HG03432 (cell line): ENCODE measurements around the gene HCN2.
A peak's percentile ranks its signal among the peaks of the same experiment; 100 is the strongest.

Source experiments
- ATAC-seq: cut with Tn5 transposase; IDR thresholded peaks from one replicate; pipeline ENCODE4 v1.9.1; 2021; ENCODE audit warnings: mild to moderate bottlenecking, moderate library complexity; ENCODE audit not compliant: unreplicated experiment

The HCN2 gene

DNA sequence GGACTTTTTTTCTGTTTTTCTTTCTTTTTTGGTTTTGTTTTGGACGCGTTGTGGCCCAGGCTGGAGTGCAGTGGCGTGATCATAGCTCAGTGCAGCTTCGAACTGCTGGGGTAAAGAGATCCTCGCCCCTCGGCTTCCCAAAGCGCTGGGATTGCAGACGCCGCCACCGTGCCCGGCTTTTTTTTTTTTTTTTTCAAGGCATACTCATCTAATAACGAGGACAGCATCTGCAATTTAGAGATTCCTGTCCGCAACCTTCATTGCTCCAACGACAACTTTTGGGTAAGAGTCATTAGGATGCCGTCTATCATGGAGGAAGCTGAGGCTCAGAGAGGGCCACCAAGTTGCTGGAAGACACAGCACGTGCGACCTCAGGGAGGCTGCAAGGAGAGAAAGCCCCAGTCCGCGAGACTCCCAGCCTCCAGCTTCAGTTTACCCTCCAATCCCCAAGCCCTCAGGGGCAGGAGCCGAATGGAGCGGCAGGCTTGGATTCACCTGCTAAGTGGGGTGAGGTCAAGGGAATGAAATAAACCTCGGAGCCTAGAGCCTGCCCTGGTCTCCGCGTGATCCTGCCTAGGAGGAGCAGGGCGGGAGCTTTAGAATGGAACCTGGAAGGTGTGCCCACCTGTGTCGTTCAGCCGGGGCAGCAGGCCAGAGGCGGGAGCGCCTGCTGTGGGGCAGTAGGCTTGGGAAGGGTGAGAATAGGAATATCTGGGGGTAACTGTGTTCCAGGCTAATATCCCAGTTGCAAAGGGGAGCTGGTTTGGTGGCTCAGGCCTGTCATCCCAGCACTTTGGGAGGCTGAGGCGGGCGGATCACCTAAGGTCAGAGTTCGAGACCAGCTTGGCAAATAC is 44.3 kb downstream of the HCN2 start:
- ATAC-seq, result no peak

DNA sequence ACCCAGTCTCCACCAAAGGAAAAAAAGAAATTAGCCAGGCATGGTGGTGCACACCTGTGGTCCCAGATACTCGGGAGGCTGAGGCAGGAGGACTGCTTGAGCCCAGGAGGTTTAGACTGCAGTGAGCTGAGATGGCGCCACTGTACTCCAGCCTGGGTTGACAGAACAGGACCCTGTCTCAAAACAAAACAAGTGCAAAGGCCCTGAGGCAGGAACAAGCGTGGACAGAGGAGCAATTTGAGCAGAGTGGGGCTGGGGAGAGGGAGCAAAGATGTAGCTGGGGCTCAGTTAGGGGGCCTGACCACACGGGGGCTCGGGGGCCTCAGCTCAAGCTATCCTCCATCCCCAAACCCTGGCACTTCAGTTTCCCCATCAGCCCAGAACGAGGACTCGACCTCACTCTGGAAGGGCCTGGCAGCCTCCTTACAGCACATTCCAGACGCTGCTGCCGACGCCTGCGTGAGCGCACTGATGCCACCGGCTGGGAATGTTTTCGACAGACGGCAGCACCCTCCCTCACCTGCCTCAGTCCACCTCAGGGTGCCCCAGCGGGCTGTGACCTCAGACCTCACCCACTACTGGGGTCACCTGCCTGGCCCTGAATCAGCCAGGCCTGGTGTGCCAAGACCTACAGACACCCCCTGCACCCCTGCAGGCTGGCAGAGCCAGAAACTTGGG is 45.4 kb downstream of the HCN2 start:
- ATAC-seq, result no peak

DNA sequence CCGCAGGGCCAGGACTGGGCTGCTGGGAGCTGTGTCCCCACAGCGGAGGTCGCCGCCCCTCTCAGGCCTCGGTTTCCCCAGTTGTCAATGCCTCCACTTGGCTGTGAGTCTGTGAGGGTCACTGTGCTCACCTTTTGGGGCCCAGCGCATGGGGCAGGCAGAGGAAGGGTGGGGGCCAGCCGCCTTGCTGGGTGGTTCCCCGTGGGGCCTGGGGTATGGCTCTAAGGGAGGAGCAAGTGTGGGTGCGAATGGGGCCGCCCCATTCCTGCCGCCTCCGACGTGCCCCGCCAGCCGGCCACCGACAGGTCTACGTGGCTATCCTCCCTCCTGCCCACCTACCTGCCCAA is 49.2 kb downstream of the HCN2 start:
- ATAC-seq, result no peak

DNA sequence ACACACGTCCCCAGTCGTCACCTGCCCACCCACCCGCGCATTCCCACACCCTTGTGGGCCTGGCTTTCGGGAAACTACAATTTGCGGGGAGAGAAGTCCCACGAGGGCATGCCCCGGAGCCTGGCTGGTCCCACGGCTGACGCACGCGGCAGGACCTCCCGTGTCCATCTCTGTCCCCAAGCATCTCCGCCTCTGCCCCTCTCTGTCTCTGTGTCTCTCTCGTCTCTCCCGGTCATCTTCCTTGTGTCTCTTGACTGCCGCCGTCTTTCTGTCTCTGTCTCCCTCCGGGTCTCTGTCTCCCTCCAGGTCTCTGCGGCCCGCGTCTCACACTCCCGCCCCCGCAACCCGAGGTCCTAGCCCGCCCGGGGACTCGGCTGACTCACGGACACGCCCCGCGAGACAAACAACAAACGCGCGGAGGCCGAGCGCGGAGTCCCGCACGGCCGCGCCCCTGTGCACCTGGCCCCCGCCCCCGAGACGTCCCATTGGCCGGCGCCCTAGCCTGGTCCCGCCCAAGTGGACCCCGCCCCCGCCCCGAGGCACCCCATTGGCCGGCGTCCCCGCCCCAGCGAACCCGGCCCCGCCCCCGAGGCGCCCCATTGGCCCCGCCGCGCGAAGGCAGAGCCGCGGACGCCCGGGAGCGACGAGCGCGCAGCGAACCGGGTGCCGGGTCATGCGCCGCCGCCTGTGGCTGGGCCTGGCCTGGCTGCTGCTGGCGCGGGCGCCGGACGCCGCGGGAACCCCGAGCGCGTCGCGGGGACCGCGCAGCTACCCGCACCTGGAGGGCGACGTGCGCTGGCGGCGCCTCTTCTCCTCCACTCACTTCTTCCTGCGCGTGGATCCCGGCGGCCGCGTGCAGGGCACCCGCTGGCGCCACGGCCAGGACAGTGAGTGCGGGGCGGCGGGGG is 49.8 kb downstream of the HCN2 start, which contains the start of gene FGF22:
Gene FGF22, plus strand, starts transcription at position 627 of the 908 bp plus-strand sequence. Its CDS starts 47 bp downstream, at position 674.
- ATAC-seq, result peak; percentile 55

DNA sequence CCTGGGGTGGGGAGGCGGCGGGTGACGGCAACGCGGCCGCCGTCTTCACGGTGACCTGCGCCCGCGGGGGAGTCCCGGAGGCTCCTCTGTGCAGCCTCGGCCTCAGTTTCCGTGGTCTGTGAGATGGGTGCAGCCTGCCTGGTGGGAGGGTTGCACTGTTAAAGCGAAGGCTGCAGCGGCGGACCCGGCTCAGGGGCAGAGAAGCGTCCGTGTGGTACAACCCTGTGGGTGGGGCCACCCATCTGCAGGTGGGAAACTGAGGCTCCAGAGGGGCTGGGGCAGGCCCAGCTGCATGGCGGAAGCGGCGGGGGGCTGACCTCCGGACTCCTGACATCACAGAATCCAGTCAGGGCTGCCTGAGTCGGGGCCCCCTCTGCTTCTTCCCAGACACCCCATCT is 50.5 kb downstream of the HCN2 start:
- ATAC-seq, result no peak

DNA sequence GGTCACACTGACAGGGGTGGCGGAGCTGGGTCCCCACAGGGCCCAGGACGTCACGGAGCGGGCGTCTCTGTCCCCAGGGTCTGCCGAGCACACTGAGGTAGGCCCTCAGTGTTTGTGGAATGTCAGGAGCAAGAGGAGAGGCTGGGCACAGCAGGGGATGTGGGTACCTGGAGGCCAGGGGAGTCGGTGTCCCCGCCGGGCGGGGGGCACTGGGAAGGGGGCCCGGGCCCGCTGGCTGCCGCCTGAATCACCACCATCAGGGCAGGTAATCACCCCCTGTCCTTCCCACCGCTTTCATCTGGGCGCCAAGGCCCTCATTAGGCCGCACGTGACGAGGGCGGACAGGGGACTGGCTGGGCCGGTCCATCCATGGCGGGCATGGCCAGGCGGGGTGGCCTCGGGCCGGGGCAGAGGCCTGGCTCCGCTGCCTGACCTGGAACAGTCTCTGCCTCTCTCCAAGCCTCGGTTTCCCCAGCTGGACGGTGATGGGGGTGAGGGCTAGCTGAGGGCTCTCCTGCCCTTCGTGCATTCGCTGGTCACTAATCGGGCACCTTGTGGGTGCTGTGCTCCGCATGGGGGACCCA is 51.0 kb downstream of the HCN2 start:
- no peak for ATAC-seq

DNA sequence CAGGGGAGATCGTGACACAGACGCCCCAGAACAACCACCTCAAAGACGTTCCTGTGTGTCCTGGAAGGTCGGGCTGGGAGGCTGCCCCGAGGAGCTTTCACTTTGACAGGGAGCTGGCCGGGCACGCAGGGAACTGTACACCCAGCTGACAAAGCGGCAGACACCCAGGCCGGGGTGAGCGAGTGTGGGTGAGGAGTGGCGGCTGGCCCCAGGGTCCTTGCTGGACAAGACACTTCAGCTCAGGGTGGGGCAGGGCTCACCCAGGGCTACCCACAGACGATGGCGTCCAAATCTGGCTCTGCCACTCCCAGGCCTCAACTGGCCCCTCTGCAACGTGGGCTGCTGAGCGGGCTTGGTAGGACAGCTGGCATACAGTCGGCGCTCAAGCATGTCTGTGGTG is 52.0 kb downstream of the HCN2 start:
- ATAC-seq, result no peak

DNA sequence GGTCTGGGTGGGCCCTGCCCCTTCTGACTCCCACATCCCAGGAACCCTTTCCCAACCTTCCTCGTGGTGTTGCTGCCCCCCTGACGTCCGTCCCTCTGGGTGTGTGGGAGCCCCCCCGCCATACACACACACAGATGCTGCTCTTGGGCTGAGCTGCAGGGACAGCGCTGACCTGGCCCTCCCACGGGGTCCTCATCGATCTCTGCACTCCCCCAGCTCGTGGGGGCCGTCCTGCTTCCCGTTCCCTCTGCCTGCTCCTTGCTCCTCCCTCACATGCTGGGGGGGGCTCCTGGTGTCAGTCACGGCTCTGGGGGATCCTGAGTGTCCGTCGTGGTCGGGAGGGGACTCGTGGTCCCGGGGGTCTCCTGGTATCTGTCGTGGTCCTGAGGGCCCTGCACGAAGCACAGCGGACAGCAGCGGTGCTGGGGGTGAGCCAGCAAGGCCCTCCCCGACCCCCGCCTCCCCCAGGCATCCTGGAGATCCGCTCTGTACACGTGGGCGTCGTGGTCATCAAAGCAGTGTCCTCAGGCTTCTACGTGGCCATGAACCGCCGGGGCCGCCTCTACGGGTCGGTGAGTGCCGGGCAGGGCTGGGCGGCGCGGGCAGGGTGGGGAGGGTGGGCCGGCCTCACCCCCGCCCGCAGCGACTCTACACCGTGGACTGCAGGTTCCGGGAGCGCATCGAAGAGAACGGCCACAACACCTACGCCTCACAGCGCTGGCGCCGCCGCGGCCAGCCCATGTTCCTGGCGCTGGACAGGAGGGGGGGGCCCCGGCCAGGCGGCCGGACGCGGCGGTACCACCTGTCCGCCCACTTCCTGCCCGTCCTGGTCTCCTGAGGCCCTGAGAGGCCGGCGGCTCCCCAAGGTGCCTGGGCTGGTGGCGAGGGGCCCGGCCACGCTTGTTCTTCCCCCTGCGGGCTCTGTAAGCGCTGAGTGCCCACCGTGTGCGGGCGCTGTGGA is 53.4 kb downstream of the HCN2 start:
- no peak for ATAC-seq

DNA sequence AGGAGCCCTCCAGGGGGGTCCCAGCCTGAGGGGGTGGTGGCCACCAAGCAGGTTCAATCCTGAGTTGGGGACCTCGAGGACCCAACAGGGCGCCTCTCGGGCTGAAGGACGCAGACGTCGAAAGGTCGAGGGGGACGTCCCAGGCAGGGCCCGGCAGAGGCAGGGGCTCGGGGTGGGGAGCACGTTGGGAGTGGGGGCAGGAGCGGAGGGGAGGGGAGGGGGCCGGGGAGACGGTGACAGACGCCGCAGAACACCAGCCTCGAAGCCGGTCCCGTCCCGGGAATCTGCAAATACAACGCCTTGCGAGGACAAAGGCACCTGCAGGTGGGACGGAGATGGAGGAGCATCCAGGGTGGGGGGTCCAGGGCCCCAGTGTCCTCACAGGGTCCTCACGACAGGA is 54.1 kb downstream of the HCN2 start:
- no peak for ATAC-seq

DNA sequence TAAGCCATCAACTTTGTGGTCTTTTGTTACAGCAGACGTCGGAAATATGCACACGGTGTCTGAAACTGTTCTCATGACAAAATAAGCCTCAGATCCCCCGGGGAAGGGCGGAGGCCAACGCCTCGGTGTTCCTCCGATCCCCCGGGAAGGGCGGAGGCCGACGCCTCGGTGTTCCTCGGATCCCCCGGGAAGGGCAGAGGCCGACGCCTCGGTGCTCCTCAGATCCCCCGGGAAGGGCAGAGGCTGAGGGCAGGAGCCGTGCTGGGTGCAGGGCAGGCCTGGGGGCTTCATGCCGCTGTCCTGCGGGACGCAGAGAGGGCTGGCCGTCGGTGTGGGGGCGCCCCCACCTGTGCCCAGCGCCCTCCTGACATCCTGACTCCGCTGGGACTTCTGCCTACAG is 54.7 kb downstream of the HCN2 start:
- no peak for ATAC-seq

DNA sequence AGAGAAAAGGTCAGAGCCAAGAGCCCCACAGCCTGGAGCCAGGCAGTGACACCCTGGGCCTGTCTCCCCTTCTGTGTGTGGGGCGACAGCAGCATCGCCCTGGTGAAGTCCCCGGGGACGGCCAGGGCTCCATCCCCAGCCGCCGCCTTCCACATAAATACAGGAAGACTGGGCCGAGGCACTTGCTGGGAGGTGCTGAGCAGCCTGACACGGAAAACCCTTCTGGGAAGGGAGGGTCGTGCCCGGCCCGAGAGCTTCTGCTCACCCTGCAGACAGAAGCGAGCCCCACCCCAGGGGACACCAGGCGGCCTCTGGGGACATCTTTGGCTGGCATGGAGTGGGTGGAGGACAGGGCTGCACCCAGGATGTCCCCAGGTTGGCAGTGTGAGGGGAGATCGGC is 55.1 kb downstream of the HCN2 start:
- ATAC-seq, result no peak

DNA sequence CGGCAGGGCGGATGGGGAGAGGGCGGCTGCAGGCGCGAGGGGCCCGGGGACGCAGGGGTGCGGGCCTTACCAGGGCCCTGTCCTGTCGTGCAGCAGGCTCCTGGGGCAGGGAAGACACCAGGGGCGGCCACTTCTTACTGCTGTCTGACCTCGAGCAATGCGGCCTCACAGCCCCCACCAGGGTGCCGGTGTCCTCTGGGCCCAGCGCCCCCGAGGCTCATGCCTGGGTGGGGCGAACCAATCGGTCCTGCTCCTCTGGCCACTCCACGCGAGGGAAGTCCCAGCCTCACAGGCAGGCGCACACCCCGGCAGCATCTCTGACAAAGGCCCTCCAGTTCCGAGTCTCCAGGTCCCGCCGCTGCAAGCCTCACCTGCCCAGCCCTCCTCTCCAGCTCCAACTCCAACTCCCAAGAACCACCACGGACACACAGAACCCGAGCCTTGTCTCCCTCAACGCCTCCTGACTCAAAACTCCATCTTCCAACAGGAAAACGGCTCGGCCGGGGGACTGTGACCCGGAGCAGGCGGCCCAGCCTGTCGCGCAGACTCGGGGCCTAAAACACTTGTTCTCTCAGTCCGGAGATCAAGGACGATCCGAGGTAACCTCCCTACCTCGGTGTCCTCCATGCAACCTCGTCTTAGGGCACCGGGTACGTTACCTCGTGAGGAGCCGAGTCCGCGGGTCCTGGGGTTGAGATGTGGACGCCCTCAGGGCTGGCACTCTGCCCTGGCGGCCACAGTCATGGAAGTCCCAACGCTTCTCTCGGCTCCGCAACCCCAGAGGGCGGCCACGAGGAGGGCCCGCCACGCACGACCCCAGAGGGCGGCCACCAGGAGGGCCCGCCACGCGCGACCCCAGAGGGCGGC is 56.5 kb downstream of the HCN2 start:
- no peak for ATAC-seq

DNA sequence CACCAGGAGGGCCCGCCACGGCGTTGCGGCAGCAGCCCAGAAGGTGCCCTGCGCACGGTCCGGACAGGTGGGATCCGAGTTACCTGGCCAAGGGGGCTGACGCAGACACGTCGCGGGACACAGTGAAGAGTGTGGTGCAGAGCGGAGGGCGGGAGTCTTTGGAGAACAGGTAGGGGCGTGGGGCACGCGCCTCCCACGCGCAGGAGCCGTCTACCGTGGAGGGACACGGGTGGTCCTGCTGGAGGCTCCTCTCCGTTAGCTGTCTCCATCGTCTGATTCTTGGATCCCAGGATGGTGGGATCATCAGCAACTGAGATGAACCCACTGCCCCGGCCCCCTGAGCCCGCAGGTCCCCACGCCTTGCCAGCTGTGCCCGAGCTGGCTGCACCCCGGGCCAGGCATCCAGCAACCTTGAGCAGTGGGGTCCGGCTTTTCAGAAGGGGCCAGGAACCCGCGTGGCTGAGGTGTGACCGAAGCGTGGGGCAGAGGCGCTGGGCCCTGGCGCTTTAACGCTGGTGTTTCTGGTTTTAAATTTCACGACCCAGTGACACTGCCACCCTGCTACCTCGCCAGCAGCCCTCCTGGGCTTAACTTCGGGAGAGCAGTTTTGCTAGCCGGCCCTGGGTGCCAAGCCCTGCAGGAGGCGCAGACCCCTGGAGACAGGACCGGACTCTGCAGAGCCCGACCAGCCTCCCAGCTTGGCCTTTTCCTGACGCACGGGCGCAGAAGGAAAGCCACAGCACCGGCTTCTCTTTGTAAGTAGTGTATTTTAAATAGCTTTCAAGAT is 57.3 kb downstream of the HCN2 start:
- ATAC-seq, result no peak

DNA sequence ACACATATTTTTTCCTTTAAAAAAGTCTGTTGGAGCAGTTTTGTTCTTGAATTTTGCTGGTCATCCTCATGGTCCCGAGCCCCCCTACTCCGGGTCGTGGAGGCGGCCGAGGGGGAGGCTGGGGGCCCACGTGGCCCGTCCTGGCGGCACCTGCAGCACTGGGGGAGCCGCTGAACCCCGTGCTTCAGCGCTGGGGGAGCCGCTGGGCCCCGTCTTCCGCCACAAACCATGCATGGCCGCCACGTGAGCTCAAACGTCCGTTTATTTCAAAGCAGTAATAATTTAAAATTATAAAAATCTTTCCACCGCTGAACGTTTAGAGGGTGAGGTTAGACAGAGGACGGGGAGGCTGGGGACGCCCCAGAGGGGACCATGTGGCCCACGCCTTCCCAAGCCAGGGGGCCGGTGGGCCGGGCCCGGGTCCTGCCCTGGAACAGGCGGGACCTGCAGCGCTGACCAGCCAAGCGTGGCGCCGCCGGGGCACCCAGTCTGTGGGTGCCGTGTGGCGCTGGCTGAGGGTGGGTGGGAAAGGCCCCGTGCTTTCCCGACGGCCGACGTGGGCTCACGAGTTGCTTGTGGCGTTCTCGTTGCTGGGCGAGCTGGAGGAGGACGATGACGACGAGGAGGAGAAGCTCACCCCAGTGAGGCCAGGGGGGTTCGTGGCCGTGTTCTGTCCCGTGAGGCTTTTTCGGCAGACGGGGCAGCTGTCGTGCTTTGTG is 58.0 kb downstream of the HCN2 start:
- ATAC-seq, result no peak

DNA sequence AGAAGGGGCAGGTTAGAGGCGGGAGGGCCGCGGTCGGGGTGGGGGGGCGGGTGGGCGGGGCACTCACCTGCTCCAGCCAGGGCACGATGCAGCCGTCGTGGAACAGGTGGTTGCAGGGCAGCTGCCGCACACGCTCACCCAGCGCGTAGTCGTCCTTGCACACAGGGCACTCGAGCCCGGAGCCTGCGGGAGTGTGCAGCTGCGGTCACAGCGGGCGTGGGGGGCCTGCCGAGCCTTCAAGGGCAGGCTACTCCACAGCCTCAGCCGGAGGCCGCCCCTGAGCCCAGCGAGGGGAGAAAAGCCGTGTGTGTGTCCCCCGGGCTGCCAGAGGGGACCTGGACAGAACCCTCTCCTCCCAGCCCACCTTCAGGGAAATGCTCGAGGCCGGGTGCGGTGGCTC is 58.6 kb downstream of the HCN2 start:
- ATAC-seq, result no peak

DNA sequence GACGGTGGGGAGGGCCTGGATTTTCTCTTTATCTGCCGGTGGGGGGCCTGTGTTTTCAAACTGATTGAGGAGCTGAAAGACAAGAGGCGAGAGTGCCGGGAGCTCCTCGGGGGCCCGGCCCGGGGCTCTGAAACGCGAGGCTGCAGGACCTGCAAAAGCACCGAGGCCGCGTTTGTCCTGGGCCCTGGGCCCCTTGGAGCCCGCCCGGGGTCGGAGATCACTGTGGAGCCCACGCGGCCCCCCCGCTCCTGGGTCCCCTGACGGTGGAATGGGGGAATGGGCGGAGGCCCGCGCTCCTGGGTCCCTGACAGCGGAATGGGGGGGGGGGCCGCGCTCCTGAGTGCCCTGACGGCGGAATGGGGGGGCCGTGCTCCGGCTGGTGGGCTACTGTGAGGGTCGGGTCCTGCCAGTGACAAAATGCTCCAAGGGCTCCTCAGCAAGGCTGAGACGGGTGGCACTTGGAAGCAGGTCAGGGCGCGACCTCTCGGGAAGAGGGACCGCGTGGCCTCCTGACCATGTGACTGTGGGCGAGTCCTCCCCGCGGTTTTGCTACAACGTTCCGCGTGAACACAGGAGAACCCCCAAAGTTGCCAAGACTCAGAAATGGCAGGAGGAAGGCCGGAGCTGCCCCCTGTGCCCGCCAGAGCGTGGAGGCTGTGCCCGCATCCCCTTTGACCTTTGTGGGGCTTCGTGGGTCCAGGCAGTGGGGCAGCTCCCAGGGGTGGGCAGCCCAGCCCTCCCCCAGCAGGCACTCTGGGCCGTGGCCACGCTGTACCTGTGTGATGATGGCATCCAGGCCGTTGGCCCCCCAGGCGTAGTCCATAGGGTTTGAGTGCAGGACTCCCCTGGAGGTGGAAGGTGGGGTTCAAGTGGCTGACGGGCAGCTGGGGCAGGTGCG is 59.5 kb downstream of the HCN2 start:
- no peak for ATAC-seq

DNA sequence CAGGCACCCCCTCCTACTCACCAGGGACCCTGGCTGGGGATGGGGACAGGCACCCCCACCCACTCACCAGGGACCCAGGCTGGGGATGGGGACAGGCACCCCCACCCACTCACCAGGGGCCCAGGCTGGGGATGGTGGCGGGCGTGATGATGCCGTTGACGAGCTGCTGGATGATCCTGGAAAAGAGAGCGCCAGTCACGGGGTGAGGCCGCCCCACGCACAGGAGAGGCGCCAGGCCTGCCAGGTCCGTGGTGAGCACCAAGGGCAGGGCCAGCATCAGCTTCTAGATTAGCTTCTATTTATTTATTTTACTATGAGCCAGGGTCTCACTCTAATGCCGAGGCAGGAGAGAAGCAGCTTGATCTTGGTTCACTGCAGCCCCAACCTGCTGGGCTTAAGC is 60.4 kb downstream of the HCN2 start:
- no peak for ATAC-seq
